K562 (cell line): ENCODE measurements around the gene RPL27A. TPM values are rescaled to one million over a fixed set of nuclear protein-coding genes. Genes with fewer than 3 reads are reported as not detected.

Experiments used
- ARID1B ChIP-seq: fragments of 450-650 bp; IDR thresholded peaks from 2 replicates; pipeline ENCODE4 v1.6.1; 2016; ENCODE audit warnings: antibody characterized with exemption, mild to moderate bottlenecking, inconsistent platforms
- ELF2 ChIP-seq: fragments of 250-450 bp; sonication (Bioruptor Pico); IDR thresholded peaks from 2 replicates; pipeline ENCODE4 v1.5.0; 2021; ENCODE audit warnings: mild to moderate bottlenecking
- FIP1L1 ChIP-seq: fragments of 200-400 bp; formaldehyde crosslinking; IDR thresholded peaks from 2 replicates; pipeline ENCODE4 v1.6.1; 2018; ENCODE audit warnings: mild to moderate bottlenecking, low read depth, low read length; ENCODE audit not compliant: poor library complexity, severe bottlenecking
- KLF1 ChIP-seq: fragments of 450-650 bp; IDR thresholded peaks from 2 replicates; pipeline ENCODE4 v1.6.1; 2016; ENCODE audit warnings: missing genetic modification characterization, missing compliant biosample characterization
- NR2C2 ChIP-seq, 2 experiments: fragments of 200-800 bp in 1 of 2; sonication (Bioruptor generic) in 1 of 2; sonication (generic) in 1 of 2; formaldehyde crosslinking in 1 of 2; IDR thresholded peaks; 2 replicates each; pipeline versions ENCODE4 v1.6.1 to v1.8.0; 2016 to 2022; ENCODE audit warnings: mild to moderate bottlenecking in 1 of 2, missing compliant biosample characterization in 1 of 2, missing genetic modification characterization in 1 of 2, missing genetic modification reagents in 1 of 2
- PCBP1 ChIP-seq: fragments of 200-400 bp; formaldehyde crosslinking; IDR thresholded peaks from 2 replicates; pipeline ENCODE4 v1.6.1; 2018; ENCODE audit warnings: mild to moderate bottlenecking, low read depth, low read length; ENCODE audit not compliant: poor library complexity, severe bottlenecking
- RAD51 ChIP-seq: fragments of 450-650 bp; IDR thresholded peaks from 2 replicates; pipeline ENCODE4 v1.7.1; 2016; ENCODE audit warnings: low read depth, mild to moderate bottlenecking, borderline replicate concordance
- TCF3 ChIP-seq: sonication (generic); formaldehyde crosslinking; IDR thresholded peaks from 2 replicates; pipeline ENCODE4 v1.4.0; 2020; ENCODE audit warnings: mild to moderate bottlenecking, missing genetic modification reagents
- ZNF445 ChIP-seq: fragments of 250-450 bp; sonication (Bioruptor Pico); IDR thresholded peaks from 2 replicates; pipeline ENCODE4 v1.4.0; 2020; ENCODE audit warnings: low read depth, mild to moderate bottlenecking, moderate library complexity
- ZNF644 ChIP-seq: fragments of 200-800 bp; sonication (Bioruptor generic); IDR thresholded peaks from 2 replicates; pipeline ENCODE4 v1.6.1; 2016; ENCODE audit warnings: low read depth, missing genetic modification characterization, missing compliant biosample characterization
- ZNF668 ChIP-seq: fragments of 250-450 bp; sonication (Bioruptor Pico); IDR thresholded peaks from 2 replicates; pipeline ENCODE4 v1.8.0; 2022; ENCODE audit warnings: mild to moderate bottlenecking, inconsistent platforms
- polyA plus RNA-seq, 8 experiments: library from polyadenylated mRNA; depleted of rRNA in 4 of 8; stranded (reverse) in 5 of 8; unstranded in 3 of 8; fragments of >200 nt; fragmentation: Nextera tagmentation in 2 of 8; fragmentation: Illumina TruSeq in 1 of 8; extraction: Ambion mirVana in 2 of 8; extraction: Trizol in 1 of 8; gene quantifications; 2 replicates each; pipeline versions ENCODE4 v1.2.1 to v1.2.3, GENCODE V29; 2011 to 2014; ENCODE audit warnings: inconsistent platforms in 1 of 8, missing spikeins in 1 of 8
- total RNA-seq, 7 experiments: library from RNA; depleted of rRNA in 6 of 7; stranded (reverse); fragments of >200 nt in 6 of 7; fragmentation: Illumina TruSeq in 2 of 7; extraction: Trizol in 2 of 7; gene quantifications; 2 replicates each; pipeline versions ENCODE4 v1.2.1 to v1.2.3, GENCODE V29; 2011 to 2021; ENCODE audit warnings: low replicate concordance in 1 of 7
- TF ChIP-seq, protein P1 (sequence below): fragments of 450-650 bp; IDR thresholded peaks from 2 replicates; pipeline ENCODE4 v1.6.1; 2016; ENCODE audit warnings: low read depth
- TF ChIP-seq, protein P2 (sequence below): fragments of 250-450 bp; sonication (Bioruptor Pico); IDR thresholded peaks from 2 replicates; pipeline ENCODE4 v1.5.0; 2020; ENCODE audit warnings: mild to moderate bottlenecking, borderline replicate concordance
- TF ChIP-seq, protein P3 (sequence below): fragments of 450-650 bp; IDR thresholded peaks from 2 replicates; pipeline ENCODE4 v1.6.1; 2014; ENCODE audit warnings: low read depth, mild to moderate bottlenecking, moderate library complexity, borderline replicate concordance

Gene RPL27A
- total and polyA plus RNA-seq, 9 of the 15 experiments (the other 6 are each of a cell fraction or from before 2014, with no cell fraction given) = 790 to 4,241 (median 2,267) TPM

DNA sequence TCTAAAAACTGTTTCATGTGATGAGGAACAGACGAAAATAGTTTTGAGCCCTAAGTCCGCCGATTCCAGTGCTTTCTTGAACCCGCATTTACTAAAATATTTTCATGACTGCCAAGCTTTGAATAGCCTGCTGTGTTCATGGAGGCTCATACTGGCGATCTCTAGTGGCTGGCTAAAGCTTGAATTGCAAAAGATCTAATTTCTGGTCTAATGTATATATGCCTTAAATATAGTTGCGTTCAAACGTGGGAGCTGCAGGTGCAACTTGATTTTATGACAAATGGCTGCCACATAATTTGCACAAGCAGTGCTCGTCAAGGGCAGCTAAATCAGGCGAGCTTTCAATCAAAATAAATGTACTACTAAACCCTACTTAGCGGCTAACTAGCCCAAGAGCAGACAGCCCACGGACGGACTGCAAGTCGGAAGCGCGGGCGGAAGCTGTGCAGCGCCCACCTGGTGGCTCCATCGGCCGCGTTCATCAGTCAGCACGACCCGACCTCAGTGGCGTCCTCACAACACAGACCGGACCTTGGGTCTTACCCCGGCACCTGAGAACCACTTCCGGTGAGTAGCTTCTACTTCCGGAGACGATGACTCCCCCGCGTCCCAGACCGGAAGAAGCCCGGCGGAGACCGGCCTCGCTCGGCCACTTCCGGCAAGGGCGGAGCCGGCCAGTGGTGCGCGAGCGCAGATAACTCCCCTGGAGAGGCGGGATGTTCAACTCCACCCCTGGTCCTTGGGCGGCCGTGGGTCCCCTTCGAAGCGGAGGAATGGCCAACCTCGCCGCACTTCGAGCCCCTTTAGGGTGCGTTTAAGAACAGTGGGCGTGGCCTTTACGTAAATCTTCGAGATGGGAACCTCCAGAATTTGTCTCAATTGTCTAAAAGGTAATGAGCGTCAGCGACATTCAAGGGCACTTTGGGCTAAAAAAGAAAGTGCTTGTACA is 6.1 kb downstream of the RPL27A start (continued):
- TF ChIP-seq, protein P1, sequence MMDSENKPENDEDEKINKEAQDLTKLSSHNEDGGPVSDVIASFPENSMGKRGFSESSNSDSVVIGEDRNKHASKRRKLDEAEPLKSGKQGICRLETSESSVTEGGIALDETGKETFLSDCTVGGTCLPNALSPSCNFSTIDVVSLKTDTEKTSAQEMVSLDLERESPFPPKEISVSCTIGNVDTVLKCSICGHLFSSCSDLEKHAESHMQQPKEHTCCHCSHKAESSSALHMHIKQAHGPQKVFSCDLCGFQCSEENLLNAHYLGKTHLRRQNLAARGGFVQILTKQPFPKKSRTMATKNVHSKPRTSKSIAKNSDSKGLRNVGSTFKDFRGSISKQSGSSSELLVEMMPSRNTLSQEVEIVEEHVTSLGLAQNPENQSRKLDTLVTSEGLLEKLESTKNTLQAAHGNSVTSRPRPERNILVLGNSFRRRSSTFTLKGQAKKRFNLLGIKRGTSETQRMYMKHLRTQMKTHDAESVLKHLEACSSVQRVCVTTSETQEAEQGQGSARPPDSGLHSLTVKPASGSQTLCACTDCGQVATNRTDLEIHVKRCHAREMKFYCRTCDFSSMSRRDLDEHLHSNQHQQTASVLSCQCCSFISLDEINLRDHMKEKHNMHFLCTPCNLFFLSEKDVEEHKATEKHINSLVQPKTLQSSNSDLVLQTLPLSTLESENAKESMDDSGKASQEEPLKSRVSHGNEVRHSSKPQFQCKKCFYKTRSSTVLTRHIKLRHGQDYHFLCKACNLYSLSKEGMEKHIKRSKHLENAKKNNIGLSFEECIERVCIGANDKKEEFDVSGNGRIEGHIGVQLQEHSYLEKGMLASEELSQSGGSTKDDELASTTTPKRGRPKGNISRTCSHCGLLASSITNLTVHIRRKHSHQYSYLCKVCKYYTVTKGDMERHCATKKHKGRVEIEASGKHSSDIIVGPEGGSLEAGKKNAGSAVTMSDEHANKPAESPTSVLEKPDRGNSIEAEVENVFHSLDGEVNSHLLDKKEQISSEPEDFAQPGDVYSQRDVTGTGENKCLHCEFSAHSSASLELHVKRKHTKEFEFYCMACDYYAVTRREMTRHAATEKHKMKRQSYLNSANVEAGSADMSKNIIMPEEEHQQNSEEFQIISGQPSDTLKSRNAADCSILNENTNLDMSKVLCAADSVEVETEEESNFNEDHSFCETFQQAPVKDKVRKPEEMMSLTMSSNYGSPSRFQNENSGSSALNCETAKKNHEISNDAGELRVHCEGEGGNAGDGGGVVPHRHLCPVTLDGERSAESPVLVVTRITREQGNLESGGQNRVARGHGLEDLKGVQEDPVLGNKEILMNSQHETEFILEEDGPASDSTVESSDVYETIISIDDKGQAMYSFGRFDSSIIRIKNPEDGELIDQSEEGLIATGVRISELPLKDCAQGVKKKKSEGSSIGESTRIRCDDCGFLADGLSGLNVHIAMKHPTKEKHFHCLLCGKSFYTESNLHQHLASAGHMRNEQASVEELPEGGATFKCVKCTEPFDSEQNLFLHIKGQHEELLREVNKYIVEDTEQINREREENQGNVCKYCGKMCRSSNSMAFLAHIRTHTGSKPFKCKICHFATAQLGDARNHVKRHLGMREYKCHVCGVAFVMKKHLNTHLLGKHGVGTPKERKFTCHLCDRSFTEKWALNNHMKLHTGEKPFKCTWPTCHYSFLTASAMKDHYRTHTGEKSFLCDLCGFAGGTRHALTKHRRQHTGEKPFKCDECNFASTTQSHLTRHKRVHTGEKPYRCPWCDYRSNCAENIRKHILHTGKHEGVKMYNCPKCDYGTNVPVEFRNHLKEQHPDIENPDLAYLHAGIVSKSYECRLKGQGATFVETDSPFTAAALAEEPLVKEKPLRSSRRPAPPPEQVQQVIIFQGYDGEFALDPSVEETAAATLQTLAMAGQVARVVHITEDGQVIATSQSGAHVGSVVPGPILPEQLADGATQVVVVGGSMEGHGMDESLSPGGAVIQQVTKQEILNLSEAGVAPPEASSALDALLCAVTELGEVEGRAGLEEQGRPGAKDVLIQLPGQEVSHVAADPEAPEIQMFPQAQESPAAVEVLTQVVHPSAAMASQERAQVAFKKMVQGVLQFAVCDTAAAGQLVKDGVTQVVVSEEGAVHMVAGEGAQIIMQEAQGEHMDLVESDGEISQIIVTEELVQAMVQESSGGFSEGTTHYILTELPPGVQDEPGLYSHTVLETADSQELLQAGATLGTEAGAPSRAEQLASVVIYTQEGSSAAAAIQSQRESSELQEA = no peak
- TF ChIP-seq PCBP1 (peak; percentile 44), FIP1L1 (peak; percentile 82), ELF2 (CRISPR knock-in tag) (peak; percentile 86), TCF3 (CRISPR knock-in tag) (peak; percentile 14; the same call in 1 of the 2 replicates), RAD51 (no peak), KLF1 (tag) (peak; percentile 78; the same call in 1 of the 2 replicates), ZNF668 (CRISPR knock-in tag) (no peak), ARID1B (peak; percentile 36; the same call in 1 of the 2 replicates), ZNF445 (CRISPR knock-in tag) (0 out of 2 replicates have a peak, but pooled peaks have one; percentile 38), ZNF644 (tag) (peak; percentile 48; the same call in 1 of the 2 replicates), NR2C2 (CRISPR knock-in tag; IDR thresholded peaks at IDR 0.05) (peak; percentile 96), NR2C2 (tag; IDR thresholded peaks at IDR 0.05) (peak; percentile 99)
- TF ChIP-seq, protein P2, sequence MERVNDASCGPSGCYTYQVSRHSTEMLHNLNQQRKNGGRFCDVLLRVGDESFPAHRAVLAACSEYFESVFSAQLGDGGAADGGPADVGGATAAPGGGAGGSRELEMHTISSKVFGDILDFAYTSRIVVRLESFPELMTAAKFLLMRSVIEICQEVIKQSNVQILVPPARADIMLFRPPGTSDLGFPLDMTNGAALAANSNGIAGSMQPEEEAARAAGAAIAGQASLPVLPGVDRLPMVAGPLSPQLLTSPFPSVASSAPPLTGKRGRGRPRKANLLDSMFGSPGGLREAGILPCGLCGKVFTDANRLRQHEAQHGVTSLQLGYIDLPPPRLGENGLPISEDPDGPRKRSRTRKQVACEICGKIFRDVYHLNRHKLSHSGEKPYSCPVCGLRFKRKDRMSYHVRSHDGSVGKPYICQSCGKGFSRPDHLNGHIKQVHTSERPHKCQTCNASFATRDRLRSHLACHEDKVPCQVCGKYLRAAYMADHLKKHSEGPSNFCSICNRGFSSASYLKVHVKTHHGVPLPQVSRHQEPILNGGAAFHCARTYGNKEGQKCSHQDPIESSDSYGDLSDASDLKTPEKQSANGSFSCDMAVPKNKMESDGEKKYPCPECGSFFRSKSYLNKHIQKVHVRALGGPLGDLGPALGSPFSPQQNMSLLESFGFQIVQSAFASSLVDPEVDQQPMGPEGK (CRISPR knock-in tag) = no peak
- TF ChIP-seq, protein P3, sequence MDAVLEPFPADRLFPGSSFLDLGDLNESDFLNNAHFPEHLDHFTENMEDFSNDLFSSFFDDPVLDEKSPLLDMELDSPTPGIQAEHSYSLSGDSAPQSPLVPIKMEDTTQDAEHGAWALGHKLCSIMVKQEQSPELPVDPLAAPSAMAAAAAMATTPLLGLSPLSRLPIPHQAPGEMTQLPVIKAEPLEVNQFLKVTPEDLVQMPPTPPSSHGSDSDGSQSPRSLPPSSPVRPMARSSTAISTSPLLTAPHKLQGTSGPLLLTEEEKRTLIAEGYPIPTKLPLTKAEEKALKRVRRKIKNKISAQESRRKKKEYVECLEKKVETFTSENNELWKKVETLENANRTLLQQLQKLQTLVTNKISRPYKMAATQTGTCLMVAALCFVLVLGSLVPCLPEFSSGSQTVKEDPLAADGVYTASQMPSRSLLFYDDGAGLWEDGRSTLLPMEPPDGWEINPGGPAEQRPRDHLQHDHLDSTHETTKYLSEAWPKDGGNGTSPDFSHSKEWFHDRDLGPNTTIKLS = peak; percentile 48; the same call in 1 of the 2 replicates
